Left ventricle myocardium inferior (tissue), 1 donor: ENCODE data around the gene RAB10. TPM values are rescaled to one million over a fixed set of nuclear protein-coding genes. Genes with fewer than 3 reads are reported as not detected.
"Not testable (repeated sequence)": the region's sequence is repeated elsewhere in the genome, so short reads cannot be mapped to it uniquely, and the experiment has no call there.

Source experiments
- DNase-seq: peaks from one replicate; pipeline ENCODE4 v3.0.0-alpha.2; 2020
- H3K27ac ChIP-seq: fragments of 200-600 bp; replicated peaks from 2 replicates; pipeline ENCODE4 v1.8.0; 2021
- H3K27me3 ChIP-seq: fragments of 200-600 bp; 2 replicates; pipeline ENCODE4 v1.8.0; 2021; ENCODE audit warnings: low read depth
- H3K36me3 ChIP-seq: fragments of 200-600 bp; 2 replicates; pipeline ENCODE4 v1.8.0; 2021
- H3K4me1 ChIP-seq: fragments of 200-600 bp; 2 replicates; pipeline ENCODE4 v1.8.0; 2021
- H3K4me3 ChIP-seq: fragments of 200-600 bp; 2 replicates; pipeline ENCODE4 v1.8.0; 2021; ENCODE audit warnings: mild to moderate bottlenecking, moderate library complexity
- H3K9me3 ChIP-seq: fragments of 200-600 bp; replicated peaks from 2 replicates; pipeline ENCODE4 v1.8.0; 2021
- CTCF ChIP-seq: fragments of 200-600 bp; IDR thresholded peaks from 2 replicates; pipeline ENCODE4 v1.8.0; 2021; ENCODE audit warnings: antibody characterized with exemption, mild to moderate bottlenecking, borderline replicate concordance
- intact Hi-C: fragments of 100-400 bp; cut with micrococcal nuclease; formaldehyde crosslinking; loops from one replicate; pipeline ENCODE4 v1.11.0; 2022
- total RNA-seq: library from RNA; stranded (reverse); fragmentation: NEBNext Ultra II Directional; extraction: Animal tissue kit (Norgen Biotek cat#: 25700); gene quantifications from one replicate; pipeline ENCODE4 v1.2.1, GENCODE V29; 2021
- donor health status: DM: no; HTN: yes; CAD: no; lungs with severe emphysema.

The RAB10 gene
- total RNA-seq, 1 donor from 2014 or later = 86.1 TPM

DNA sequence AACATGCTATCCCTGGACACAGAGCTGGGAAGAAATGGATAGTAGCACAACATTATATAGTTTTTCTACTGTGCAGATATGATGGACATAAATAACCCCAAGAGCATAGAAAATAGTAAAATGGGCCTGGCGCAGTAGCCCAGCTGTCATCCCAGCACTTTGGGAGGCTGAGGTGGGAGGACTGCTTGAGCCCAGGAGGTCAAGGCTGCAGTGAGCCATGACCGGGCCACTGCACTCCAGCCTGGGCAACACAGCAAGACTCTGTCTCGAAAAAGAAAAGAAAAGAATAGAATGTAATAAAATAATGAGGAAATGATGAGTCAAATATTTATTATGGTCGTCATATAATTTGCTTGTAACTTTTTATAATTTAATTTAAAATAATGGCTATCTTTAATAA is 131.5 kb downstream of the RAB10 start:
- H3K36me3 ChIP-seq = no peaks in the 10 kb centered on the region
- TF ChIP-seq CTCF = no peak
- no peak overlapping the region for H3K27ac ChIP-seq
- no peak overlapping the region for H3K4me3 ChIP-seq
- peaks cover 5% of the 10 kb centered on the region for H3K4me1 ChIP-seq
- no peaks in the 10 kb centered on the region for H3K27me3 ChIP-seq
- no peaks in the 10 kb centered on the region for H3K9me3 ChIP-seq
- no peak for DNase-seq
- intact Hi-C loops = no loop called here

DNA sequence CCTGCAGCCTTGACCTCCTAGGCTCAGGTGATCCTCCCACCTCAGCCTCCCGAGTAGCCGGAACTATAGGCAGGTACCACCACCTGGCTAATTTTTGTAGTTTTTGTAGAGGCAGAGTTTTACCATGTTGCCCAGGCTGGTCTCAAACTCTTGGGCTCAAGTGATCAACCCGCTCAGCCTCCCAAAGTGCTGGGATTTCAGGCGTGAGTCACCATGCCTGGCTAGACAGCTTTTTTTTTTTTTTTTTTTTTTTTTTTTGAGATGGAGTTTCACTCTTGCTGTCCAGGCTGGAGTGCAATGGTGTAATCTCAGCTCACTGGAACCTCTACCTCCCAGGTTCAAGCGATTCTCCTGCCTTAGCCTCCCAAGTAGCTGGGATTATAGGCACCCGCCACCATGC is 132.7 kb downstream of the RAB10 start:
- DNase-seq, H3K36me3 ChIP-seq, H3K27me3 ChIP-seq, H3K4me3 ChIP-seq, H3K27ac ChIP-seq, intact Hi-C loops, H3K9me3 ChIP-seq, H3K4me1 ChIP-seq: not testable (repeated sequence)

DNA sequence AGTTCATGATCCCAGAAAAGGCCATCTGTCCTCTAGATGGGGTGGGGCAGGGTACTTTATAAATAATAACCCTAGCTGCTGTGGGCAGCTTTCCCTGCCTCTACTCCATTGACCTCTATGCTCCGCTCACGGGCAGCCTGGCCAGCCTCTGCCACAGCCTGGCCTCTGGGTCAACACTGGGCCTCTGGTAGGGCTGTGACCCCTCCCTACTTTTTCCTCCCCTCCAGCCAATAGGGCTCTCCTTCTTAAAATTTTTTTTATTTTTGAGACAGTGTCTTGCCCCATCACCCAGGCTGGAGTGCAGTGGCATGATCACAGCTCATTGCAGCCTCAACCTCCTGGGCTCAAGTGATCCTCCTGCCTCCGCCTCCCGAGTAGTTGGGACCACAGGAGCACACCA is 134.9 kb downstream of the RAB10 start:
- H3K36me3 ChIP-seq = no peaks in the 10 kb centered on the region
- no peaks in the 10 kb centered on the region for H3K9me3 ChIP-seq
- no peak for DNase-seq
- TF ChIP-seq CTCF = no peak
- H3K27ac ChIP-seq = no peak overlapping the region
- H3K27me3 ChIP-seq = peaks cover 19% of the 10 kb centered on the region
- intact Hi-C loops = no loop called here
- no peak overlapping the region for H3K4me3 ChIP-seq
- H3K4me1 ChIP-seq = peaks cover 15% of the 10 kb centered on the region

DNA sequence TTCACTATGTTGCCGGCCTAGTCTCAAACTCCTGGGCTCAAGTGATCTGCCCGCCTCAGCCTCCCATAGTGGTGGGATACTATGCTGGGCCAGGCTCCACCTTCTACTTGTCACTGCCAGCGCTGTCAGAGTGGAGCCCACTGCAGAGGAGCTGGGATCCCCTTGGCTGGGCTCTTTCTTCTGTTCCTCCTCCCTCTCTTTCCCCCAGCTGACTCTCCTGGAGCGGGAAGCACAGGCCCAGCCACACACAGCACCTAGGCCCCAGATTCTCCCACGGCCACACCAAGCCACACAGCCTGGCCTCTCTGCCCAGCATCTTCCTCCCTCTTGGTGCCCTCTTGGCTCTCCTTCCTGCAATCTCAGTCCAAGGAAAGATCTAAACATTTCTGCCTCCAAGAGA is 135.3 kb downstream of the RAB10 start:
- Histone ChIP-seq H3K9me3 (no peaks in the 10 kb centered on the region), H3K36me3 (no peaks in the 10 kb centered on the region), H3K4me3 (no peak overlapping the region), H3K4me1 (peaks cover 15% of the 10 kb centered on the region), H3K27ac (no peak overlapping the region), H3K27me3 (peaks cover 24% of the 10 kb centered on the region)
- TF ChIP-seq CTCF = no peak
- intact Hi-C loops = no loop called here
- no peak for DNase-seq

DNA sequence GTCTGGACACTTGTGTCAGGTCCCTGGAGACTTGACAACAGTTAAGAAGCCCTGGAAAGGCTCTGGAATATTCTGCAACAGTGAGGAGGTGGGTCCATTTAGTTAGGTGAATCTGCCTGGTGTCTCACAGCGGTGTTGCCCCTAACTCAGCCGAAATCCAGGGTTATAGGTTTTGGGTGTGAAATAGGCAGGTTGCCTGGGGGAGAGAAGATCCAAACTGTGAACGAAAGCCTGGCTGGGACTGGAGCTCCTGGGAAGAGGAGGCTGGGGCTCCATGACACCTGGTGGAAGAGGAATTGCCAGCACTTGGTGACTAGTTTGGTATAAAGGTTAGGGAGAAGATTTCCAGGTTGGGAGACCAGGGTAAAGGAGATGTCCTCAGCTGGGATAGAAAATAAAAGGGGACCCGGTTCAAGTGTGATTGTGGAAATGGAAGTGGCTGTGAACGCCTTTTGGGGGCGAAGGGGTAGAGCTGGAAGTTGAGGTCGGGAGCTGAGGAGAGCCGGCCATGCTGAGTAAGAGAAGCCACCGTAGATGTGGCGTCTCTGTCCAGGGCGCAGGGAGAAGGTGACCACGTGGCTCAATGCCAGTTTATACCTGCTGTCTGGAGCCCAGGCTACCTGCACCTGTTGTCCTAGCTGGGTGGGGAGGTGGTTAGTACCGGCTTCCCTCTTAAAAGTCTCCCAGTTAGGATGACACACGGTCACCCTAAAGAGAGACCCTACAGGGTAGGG is 136.0 kb downstream of the RAB10 start:
- intact Hi-C loops = no loop called here
- H3K9me3 ChIP-seq = no peaks in the 10 kb centered on the region
- peaks cover 30% of the 10 kb centered on the region for H3K27me3 ChIP-seq
- no peak for DNase-seq
- no peak overlapping the region for H3K27ac ChIP-seq
- no peaks in the 10 kb centered on the region for H3K36me3 ChIP-seq
- TF ChIP-seq CTCF = no peak
- peaks cover 10% of the 10 kb centered on the region for H3K4me1 ChIP-seq
- H3K4me3 ChIP-seq = no peak overlapping the region

- Histone ChIP-seq H3K36me3 (no peaks in the 10 kb centered on the region), H3K4me1 (peaks cover 10% of the 10 kb centered on the region), H3K4me3 (no peak overlapping the region), H3K27ac (no peak overlapping the region), H3K27me3 (peaks cover 39% of the 10 kb centered on the region), H3K9me3 (no peaks in the 10 kb centered on the region)
- intact Hi-C loops = no loop called here
- DNase-seq = no peak
- no peak for TF ChIP-seq CTCF
Measured at GRCh38 chr2:26170795-26171194, 136.9 kb downstream of the RAB10 start.
